ENCODE measurements around the gene TTBK2.

- TF ChIP-seq, protein P1, sequence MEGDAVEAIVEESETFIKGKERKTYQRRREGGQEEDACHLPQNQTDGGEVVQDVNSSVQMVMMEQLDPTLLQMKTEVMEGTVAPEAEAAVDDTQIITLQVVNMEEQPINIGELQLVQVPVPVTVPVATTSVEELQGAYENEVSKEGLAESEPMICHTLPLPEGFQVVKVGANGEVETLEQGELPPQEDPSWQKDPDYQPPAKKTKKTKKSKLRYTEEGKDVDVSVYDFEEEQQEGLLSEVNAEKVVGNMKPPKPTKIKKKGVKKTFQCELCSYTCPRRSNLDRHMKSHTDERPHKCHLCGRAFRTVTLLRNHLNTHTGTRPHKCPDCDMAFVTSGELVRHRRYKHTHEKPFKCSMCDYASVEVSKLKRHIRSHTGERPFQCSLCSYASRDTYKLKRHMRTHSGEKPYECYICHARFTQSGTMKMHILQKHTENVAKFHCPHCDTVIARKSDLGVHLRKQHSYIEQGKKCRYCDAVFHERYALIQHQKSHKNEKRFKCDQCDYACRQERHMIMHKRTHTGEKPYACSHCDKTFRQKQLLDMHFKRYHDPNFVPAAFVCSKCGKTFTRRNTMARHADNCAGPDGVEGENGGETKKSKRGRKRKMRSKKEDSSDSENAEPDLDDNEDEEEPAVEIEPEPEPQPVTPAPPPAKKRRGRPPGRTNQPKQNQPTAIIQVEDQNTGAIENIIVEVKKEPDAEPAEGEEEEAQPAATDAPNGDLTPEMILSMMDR (IDR thresholded peaks at IDR 0.05; ENCODE audit: low read length): no peak
- no peak for TF ChIP-seq EZH2 (optimal IDR thresholded peaks at IDR 0.05; ENCODE audit: low read depth, low read length)
Observed at GRCh38 chr15:42707873-42708544, 212.6 kb downstream of the TTBK2 start.

Data from MM.1S (cell line).